ENCODE results near the gene CLDND2. TPM values are rescaled to one million over a fixed set of nuclear protein-coding genes. Genes with fewer than 3 reads are reported as not detected.

The CLDND2 gene
- total and polyA plus RNA-seq, 2 of the 8 experiments (the other 6 are each of a cell fraction or from before 2014, with no cell fraction given): 0.21 to 0.56 TPM

- TF ChIP-seq E2F6 (IDR thresholded peaks at IDR 0.05) (peak; percentile 79), MAFK (IDR thresholded peaks at IDR 0.05; ENCODE audit: low read depth, low read length) (no peak), SAP30 (IDR thresholded peaks at IDR 0.05; ENCODE audit: insufficient read depth, insufficient replicate concordance, low read length) (no peak), SP1 (IDR thresholded peaks at IDR 0.05; ENCODE audit: low read depth, low read length) (no peak), CTBP2 (IDR thresholded peaks at IDR 0.05; ENCODE audit: borderline replicate concordance, insufficient read depth, insufficient read length, low read length) (no peak), CTCF (IDR thresholded peaks at IDR 0.05; ENCODE audit: control extremely low read depth in 1 of 3, insufficient read depth in 1 of 3, low read depth in 1 of 3, low read length in 3 of 3) (peak; percentile 25 to 47 (median 44)), RNF2 (IDR thresholded peaks at IDR 0.05; ENCODE audit: borderline replicate concordance, low read depth, low read length, missing control alignments, poor library complexity, severe bottlenecking) (no peak), RXRA (IDR thresholded peaks at IDR 0.05; ENCODE audit: insufficient read depth, low read depth, low read length) (no peak), POU5F1 (IDR thresholded peaks at IDR 0.05; ENCODE audit: low read depth, low read length) (no peak), ZNF274 (IDR thresholded peaks at IDR 0.05; ENCODE audit: borderline replicate concordance, extremely low read depth, low read length) (no peak), JUND (IDR thresholded peaks at IDR 0.05; ENCODE audit: low read length) (no peak), TAF1 (IDR thresholded peaks at IDR 0.05; ENCODE audit: low read depth, low read length) (peak; percentile 84), BRCA1 (IDR thresholded peaks at IDR 0.05; ENCODE audit: low read depth, low read length) (no peak), TAF7 (optimal IDR thresholded peaks at IDR 0.05; ENCODE audit: borderline replicate concordance, low read depth, low read length) (peak; percentile 85), TCF12 (IDR thresholded peaks at IDR 0.05; ENCODE audit: low read depth, low read length) (no peak), PHF8 (conservative IDR thresholded peaks at IDR 0.05; ENCODE audit: low read depth, low read length) (peak; percentile 60), SP2 (IDR thresholded peaks at IDR 0.05; ENCODE audit: low read length) (no peak), SIRT6 (IDR thresholded peaks at IDR 0.05; ENCODE audit: low read length) (no peak), TEAD4 (IDR thresholded peaks at IDR 0.05; ENCODE audit: low read depth, low read length) (no peak), SUZ12 (IDR thresholded peaks at IDR 0.05; ENCODE audit: low read length) (no peak)
Measured at GRCh38 chr19:51339687-51340656, 28.8 kb downstream of the CLDND2 start (continued).

All from H1 (cell line).